ENCODE results near the gene MYZAP. TPM values are rescaled to one million over a fixed set of nuclear protein-coding genes. Genes with fewer than 3 reads are reported as not detected.
"Not testable (repeated sequence)": the region's sequence is repeated elsewhere in the genome, so short reads cannot be mapped to it uniquely, and the experiment has no call there.

MYZAP gene
- total and polyA plus RNA-seq, 3 donors from 2014 or later, result 3.3 to 6.8 (median 5.6) TPM

GRCh38 chr15:57607570-57608000 lies 15.9 kb downstream of the MYZAP start:
- Histone ChIP-seq H3K36me3 (ENCODE audit: low read depth, missing control alignments) (no peaks in the 10 kb centered on the region), H3K4me1 (no peaks in the 10 kb centered on the region), H3K9me3 (no peaks in the 10 kb centered on the region), H3K27ac (no peak overlapping the region), H3K27me3 (no peaks in the 10 kb centered on the region), H3K4me3 (no peak overlapping the region)
- 86 to 90% methylated on average over 2 to 3 of the region's 3 CpGs for WGBS, 2 donors
- intact Hi-C loops (cut with DNase I; ENCODE audit: low total_unique reads), result no loop called here
- TF ChIP-seq POLR2A (IDR thresholded peaks at IDR 0.05) (no peak), CTCF (IDR thresholded peaks at IDR 0.05) (no peak)
- DNase-seq, result no peak

GRCh38 chr15:57609805-57610529 lies 18.3 kb downstream of the MYZAP start:
- no peaks in the 10 kb centered on the region for H3K4me1 ChIP-seq
- TF ChIP-seq CTCF (IDR thresholded peaks at IDR 0.05) (no peak), POLR2A (IDR thresholded peaks at IDR 0.05) (no peak)
- intact Hi-C loops (cut with DNase I; ENCODE audit: low total_unique reads), result no loop called here

GRCh38 chr15:57611123-57611522 lies 19.4 kb downstream of the MYZAP start:
- H3K27ac ChIP-seq, result peak overlapping the region in 1 of 2 donors; percentile 50
- DNase-seq, result no peak

More at GRCh38 chr15:57609805-57610529, 18.3 kb downstream of the MYZAP start:
- Histone ChIP-seq H3K27ac (peak overlapping the region in 1 of 2 donors; percentile 50), H3K27me3 (no peaks in the 10 kb centered on the region), H3K36me3 (ENCODE audit: low read depth, missing control alignments) (no peaks in the 10 kb centered on the region), H3K9me3 (no peaks in the 10 kb centered on the region), H3K4me3 (no peak overlapping the region)
- peak; percentile 56 for DNase-seq
- WGBS, 2 donors, result 36 to 53% methylated on average over 10 of the region's 10 CpGs

GRCh38 chr15:57611938-57612337 lies 20.2 kb downstream of the MYZAP start:
- TF ChIP-seq POLR2A (IDR thresholded peaks at IDR 0.05) (no peak), CTCF (IDR thresholded peaks at IDR 0.05) (peak in 2 of 3 experiments; percentile 11 to 39)
- Histone ChIP-seq H3K4me3 (no peak overlapping the region), H3K27ac (peak overlapping the region; percentile 1 to 29), H3K27me3 (no peaks in the 10 kb centered on the region), H3K4me1 (peaks cover 5% of the 10 kb centered on the region), H3K9me3 (no peaks in the 10 kb centered on the region), H3K36me3 (ENCODE audit: low read depth, missing control alignments) (no peaks in the 10 kb centered on the region)
- intact Hi-C loops (cut with DNase I; ENCODE audit: low total_unique reads), result no loop called here
- 48 to 62% methylated on average over 3 of the region's 3 CpGs for WGBS, 2 donors
- DNase-seq, result peak; percentile 58

More at GRCh38 chr15:57611123-57611522, 19.4 kb downstream of the MYZAP start:
- peaks cover 5% of the 10 kb centered on the region for H3K4me1 ChIP-seq
- no peaks in the 10 kb centered on the region for H3K9me3 ChIP-seq
- H3K36me3 ChIP-seq (ENCODE audit: low read depth, missing control alignments), result no peaks in the 10 kb centered on the region
- no peak for TF ChIP-seq POLR2A (IDR thresholded peaks at IDR 0.05)
- no peak for TF ChIP-seq CTCF (IDR thresholded peaks at IDR 0.05)
- H3K27me3 ChIP-seq, result no peaks in the 10 kb centered on the region
- intact Hi-C loops (cut with DNase I; ENCODE audit: low total_unique reads), result no loop called here
- 93 to 95% methylated on average over 7 of the region's 7 CpGs for WGBS, 2 donors
- no peak overlapping the region for H3K4me3 ChIP-seq

- Histone ChIP-seq H3K4me3 (no peak overlapping the region), H3K27me3 (no peaks in the 10 kb centered on the region), H3K4me1 (peaks cover 5% of the 10 kb centered on the region), H3K27ac (no peak overlapping the region), H3K9me3 (no peaks in the 10 kb centered on the region), H3K36me3 (ENCODE audit: low read depth, missing control alignments) (no peaks in the 10 kb centered on the region)
- no peak for DNase-seq
- intact Hi-C loops (cut with DNase I; ENCODE audit: low total_unique reads), result no loop called here
- WGBS, 2 donors, result 80 to 88% methylated on average over 7 of the region's 7 CpGs
- no peak for TF ChIP-seq CTCF (IDR thresholded peaks at IDR 0.05)
- TF ChIP-seq POLR2A (IDR thresholded peaks at IDR 0.05), result no peak
These were observed 22.5 kb downstream of the MYZAP start for GRCh38 chr15:57614241-57614640.

GRCh38 chr15:57615951-57616496 lies 24.3 kb downstream of the MYZAP start:
- H3K9me3 ChIP-seq; H3K36me3 ChIP-seq (ENCODE audit: low read depth, missing control alignments); intact Hi-C loops (cut with DNase I; ENCODE audit: low total_unique reads); DNase-seq; H3K4me3 ChIP-seq; H3K27me3 ChIP-seq: not testable (repeated sequence)
- Histone ChIP-seq H3K4me1 (peaks cover 15% of the 10 kb centered on the region), H3K27ac (peak overlapping the region in 1 of 2 donors; percentile 32)
- WGBS, 2 donors, result 65 to 84% methylated on average over 8 of the region's 8 CpGs
